Activated naive CD4-positive, alpha-beta T cell treated with anti-CD3 and anti-CD28 coated beads, Interleukin-2, amount 50 U/mL, for 72 hours (primary cell): ENCODE results near the gene B2M. TPM values are rescaled to one million over a fixed set of nuclear protein-coding genes. Genes with fewer than 3 reads are reported as not detected.
"Not testable (repeated sequence)": the region's sequence is repeated elsewhere in the genome, so short reads cannot be mapped to it uniquely, and the experiment has no call there.

ENCODE experiments used
- ATAC-seq, 2 donors: fragments of 150-1000 bp; cut with Tn5 transposase; 2 replicates each; pipeline ENCODE4 v1.10.0; 2021; ENCODE audit warnings: mild to moderate bottlenecking in 2 of 2, moderate library complexity in 2 of 2
- DNase-seq, 2 donors: peaks; one replicate each; pipeline ENCODE4 v3.0.0; 2021 to 2022; ENCODE audit warnings: low spot score in 2 of 2
- H3K27ac Mint-ChIP-seq, 2 donors: one replicate each; pipeline ENCODE4 v1.8.0; 2022; ENCODE audit warnings: mild to moderate bottlenecking in 2 of 2, mixed read lengths in 2 of 2
- H3K36me3 Mint-ChIP-seq, 2 donors: one replicate each; pipeline ENCODE4 v1.8.0; 2022; ENCODE audit warnings: mixed read lengths in 2 of 2
- H3K9me3 Mint-ChIP-seq, 2 donors: one replicate each; pipeline ENCODE4 v1.8.0; 2022; ENCODE audit warnings: mixed read lengths in 2 of 2
- total RNA-seq, 2 donors: library from RNA; stranded (reverse); gene quantifications; one replicate each; pipeline ENCODE4 v1.2.3, GENCODE V29; 2022

The B2M gene
- total RNA-seq, 2 donors from 2014 or later: 4,139 to 6,333 TPM

- H3K27ac Mint-ChIP-seq, DNase-seq: not testable (repeated sequence)
- peaks cover 24 to 37% of the 10 kb centered on the region in 2 donors for H3K36me3 Mint-ChIP-seq
- H3K9me3 Mint-ChIP-seq: peaks cover 15 to 19% of the 10 kb centered on the region in 2 donors
- peak in 1 of 2 donors; percentile 33 for ATAC-seq
Measured at GRCh38 chr15:44690245-44690644, 21.1 kb upstream of the B2M start.

- Mint-ChIP-seq H3K27ac (no peak overlapping the region), H3K9me3 (peaks cover 2 to 6% of the 10 kb centered on the region in 2 donors), H3K36me3 (peaks cover 8 to 17% of the 10 kb centered on the region in 2 donors)
- no peak for DNase-seq
- ATAC-seq: no peak
Measured at GRCh38 chr15:44692659-44693058, 18.7 kb upstream of the B2M start.

- ATAC-seq (no peak), DNase-seq (no peak)
- Mint-ChIP-seq H3K9me3 (peaks cover 5 to 8% of the 10 kb centered on the region in 2 donors), H3K36me3 (peaks cover 2 to 4% of the 10 kb centered on the region in 2 donors), H3K27ac (peak overlapping the region; percentile 39 to 53)
Measured at GRCh38 chr15:44694416-44694815, 16.9 kb upstream of the B2M start.

DNA sequence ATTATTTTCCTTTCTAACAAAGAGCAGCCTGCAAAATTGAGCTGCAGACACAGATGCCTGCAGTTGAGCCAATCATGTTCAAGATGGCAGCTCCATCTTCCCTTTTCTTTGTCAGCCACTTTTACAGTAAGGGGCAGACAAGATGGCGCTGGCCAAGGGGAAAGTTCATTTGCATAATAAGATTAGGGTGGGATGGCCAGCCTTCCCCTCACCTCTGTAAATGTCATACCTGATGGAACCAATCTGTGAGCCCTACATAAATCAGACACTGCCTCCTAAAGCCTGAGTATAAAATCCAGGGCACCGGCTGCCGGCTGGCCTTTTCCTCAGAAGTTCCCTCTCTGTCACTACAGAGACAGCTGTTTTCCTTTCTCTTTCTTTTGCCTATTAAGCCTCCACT lies 16.0 kb upstream of the B2M start:
- ATAC-seq: no peak
- Mint-ChIP-seq H3K36me3 (peaks cover 5 to 8% of the 10 kb centered on the region in 2 donors), H3K9me3 (peaks cover 8 to 10% of the 10 kb centered on the region in 2 donors), H3K27ac (peak overlapping the region in 1 of 2 donors; percentile 41)
- DNase-seq: no peak

GRCh38 chr15:44697014-44697413 lies 14.3 kb upstream of the B2M start:
- no peak for ATAC-seq
- Mint-ChIP-seq H3K9me3 (peaks cover 9 to 16% of the 10 kb centered on the region in 2 donors), H3K36me3 (peaks cover 14 to 16% of the 10 kb centered on the region in 2 donors), H3K27ac (peak overlapping the region in 1 of 2 donors; percentile 34)
- no peak for DNase-seq

GRCh38 chr15:44698641-44699040 lies 12.7 kb upstream of the B2M start:
- DNase-seq: no peak
- no peak for ATAC-seq
- Mint-ChIP-seq H3K27ac (no peak overlapping the region), H3K9me3 (peaks cover 14 to 27% of the 10 kb centered on the region in 2 donors), H3K36me3 (peaks cover 20 to 29% of the 10 kb centered on the region in 2 donors)

DNA sequence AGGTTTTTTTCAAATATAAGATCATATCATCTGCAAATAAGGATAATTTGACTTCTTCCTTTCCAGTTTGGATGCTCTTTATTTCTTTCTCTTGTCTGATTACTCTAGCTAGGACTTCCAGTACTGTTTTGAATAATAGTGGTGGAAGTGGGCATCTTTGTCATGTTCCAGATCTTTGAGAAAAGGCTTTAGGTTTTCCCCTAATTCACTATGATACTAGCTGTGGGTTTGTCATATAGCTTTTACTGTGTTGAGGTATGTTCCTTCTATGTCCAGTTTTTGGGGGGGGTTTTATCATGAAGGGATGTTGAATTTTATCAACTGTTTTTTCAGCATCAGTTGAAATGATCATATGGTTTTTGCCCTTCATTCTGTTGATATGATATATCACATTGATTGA lies 10.6 kb upstream of the B2M start:
- Mint-ChIP-seq H3K36me3 (peaks cover 28 to 42% of the 10 kb centered on the region in 2 donors), H3K9me3 (peaks cover 18 to 30% of the 10 kb centered on the region in 2 donors), H3K27ac (peak overlapping the region; percentile 4 to 7)
- DNase-seq: not testable (repeated sequence)
- peak; percentile 54 to 97 for ATAC-seq

DNA sequence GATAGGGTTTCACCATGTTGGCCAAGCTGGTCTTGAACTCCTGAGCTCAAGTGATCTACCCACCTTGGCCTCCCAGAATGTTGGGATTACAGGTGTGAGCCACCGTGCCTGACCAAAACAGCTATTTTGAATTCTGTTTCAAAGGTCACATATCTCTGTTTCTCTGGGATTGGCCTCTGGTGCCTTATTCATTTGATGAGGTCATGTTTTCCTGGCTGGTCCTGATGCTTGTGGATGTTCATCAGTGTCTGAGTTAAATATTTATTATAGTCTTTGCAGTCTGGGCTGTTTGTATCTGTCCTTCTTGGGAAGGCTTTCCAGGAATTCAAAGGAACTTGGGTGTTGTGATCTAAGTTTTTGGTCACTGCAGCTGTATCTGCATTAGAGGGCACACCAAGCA lies 5.3 kb upstream of the B2M start:
- Mint-ChIP-seq H3K36me3 (peaks cover 30 to 55% of the 10 kb centered on the region in 2 donors), H3K9me3 (peaks cover 13 to 15% of the 10 kb centered on the region in 2 donors), H3K27ac (no peak overlapping the region)
- DNase-seq: no peak
- no peak for ATAC-seq

GRCh38 chr15:44706401-44706800 lies 4.9 kb upstream of the B2M start:
- Mint-ChIP-seq H3K9me3 (peaks cover 13 to 15% of the 10 kb centered on the region in 2 donors), H3K36me3 (peaks cover 33 to 57% of the 10 kb centered on the region in 2 donors), H3K27ac (no peak overlapping the region)
- ATAC-seq (no peak), DNase-seq (no peak)

DNA sequence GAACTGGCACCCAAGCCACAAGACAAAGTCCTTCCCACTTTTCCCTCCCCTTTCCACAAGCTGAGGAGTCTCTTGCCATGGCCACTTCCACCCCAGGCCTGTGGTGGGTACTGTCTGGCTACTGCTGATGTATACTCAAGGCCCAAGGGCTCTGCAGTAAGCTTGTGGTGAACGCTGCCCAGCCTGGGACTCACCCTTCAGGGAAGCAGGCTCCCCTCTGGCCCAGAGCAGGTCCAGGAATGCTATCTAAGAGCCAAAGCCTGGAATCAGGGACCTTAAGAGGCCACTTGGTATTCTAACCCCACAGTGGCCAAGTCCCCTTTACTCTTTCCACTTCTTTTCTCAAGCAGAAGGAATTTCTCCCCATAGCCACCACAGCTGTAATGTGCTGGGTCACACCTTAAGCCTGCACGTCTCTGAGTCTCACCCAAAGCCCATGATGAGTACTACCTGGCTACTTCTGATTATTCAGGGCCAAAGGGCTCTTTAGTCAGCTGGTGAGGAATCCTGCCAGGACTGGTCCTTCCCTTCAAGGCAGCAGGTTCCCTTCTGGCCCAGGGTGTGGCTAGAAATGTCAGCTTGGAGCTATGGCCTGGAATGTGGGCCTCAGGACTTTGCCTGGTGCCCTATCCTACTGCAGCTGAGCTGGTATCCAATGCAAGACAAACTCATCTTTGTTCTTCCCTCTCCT lies 4.2 kb upstream of the B2M start:
- Mint-ChIP-seq H3K36me3 (peaks cover 39 to 63% of the 10 kb centered on the region in 2 donors), H3K27ac (no peak overlapping the region), H3K9me3 (peaks cover 12 to 14% of the 10 kb centered on the region in 2 donors)
- no peak for DNase-seq
- ATAC-seq: no peak

- peaks cover 58 to 71% of the 10 kb centered on the region in 2 donors for H3K36me3 Mint-ChIP-seq
- DNase-seq (peak in 1 of 2 donors; percentile 48), ATAC-seq (peak in 1 of 2 donors; percentile 16)
- H3K27ac Mint-ChIP-seq: peak overlapping the region; percentile 100
- no peaks in the 10 kb centered on the region for H3K9me3 Mint-ChIP-seq
Measured at GRCh38 chr15:44710236-44711095, 851 bp upstream of the B2M start.

DNA sequence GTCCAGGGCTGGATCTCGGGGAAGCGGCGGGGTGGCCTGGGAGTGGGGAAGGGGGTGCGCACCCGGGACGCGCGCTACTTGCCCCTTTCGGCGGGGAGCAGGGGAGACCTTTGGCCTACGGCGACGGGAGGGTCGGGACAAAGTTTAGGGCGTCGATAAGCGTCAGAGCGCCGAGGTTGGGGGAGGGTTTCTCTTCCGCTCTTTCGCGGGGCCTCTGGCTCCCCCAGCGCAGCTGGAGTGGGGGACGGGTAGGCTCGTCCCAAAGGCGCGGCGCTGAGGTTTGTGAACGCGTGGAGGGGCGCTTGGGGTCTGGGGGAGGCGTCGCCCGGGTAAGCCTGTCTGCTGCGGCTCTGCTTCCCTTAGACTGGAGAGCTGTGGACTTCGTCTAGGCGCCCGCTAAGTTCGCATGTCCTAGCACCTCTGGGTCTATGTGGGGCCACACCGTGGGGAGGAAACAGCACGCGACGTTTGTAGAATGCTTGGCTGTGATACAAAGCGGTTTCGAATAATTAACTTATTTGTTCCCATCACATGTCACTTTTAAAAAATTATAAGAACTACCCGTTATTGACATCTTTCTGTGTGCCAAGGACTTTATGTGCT lies 527 bp downstream of the B2M start:
- H3K36me3 Mint-ChIP-seq: peaks cover 72 to 85% of the 10 kb centered on the region in 2 donors
- no peaks in the 10 kb centered on the region for H3K9me3 Mint-ChIP-seq
- ATAC-seq (peak; percentile 34 to 36), DNase-seq (peak; percentile 69 to 74)
- peak overlapping the region; percentile 100 for H3K27ac Mint-ChIP-seq

- Mint-ChIP-seq H3K36me3 (peaks cover 77 to 92% of the 10 kb centered on the region in 2 donors), H3K9me3 (no peaks in the 10 kb centered on the region), H3K27ac (peak overlapping the region; percentile 100)
- DNase-seq (peak in 1 of 2 donors; percentile 68), ATAC-seq (peak; percentile 28 to 30)
Measured at GRCh38 chr15:44712346-44713005, 1.2 kb downstream of the B2M start.

DNA sequence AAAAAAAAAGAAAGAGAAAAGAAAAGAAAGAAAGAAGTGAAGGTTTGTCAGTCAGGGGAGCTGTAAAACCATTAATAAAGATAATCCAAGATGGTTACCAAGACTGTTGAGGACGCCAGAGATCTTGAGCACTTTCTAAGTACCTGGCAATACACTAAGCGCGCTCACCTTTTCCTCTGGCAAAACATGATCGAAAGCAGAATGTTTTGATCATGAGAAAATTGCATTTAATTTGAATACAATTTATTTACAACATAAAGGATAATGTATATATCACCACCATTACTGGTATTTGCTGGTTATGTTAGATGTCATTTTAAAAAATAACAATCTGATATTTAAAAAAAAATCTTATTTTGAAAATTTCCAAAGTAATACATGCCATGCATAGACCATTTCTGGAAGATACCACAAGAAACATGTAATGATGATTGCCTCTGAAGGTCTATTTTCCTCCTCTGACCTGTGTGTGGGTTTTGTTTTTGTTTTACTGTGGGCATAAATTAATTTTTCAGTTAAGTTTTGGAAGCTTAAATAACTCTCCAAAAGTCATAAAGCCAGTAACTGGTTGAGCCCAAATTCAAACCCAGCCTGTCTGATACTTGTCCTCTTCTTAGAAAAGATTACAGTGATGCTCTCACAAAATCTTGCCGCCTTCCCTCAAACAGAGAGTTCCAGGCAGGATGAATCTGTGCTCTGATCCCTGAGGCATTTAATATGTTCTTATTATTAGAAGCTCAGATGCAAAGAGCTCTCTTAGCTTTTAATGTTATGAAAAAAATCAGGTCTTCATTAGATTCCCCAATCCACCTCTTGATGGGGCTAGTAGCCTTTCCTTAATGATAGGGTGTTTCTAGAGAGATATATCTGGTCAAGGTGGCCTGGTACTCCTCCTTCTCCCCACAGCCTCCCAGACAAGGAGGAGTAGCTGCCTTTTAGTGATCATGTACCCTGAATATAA lies 2.0 kb downstream of the B2M start:
- no peak for DNase-seq
- Mint-ChIP-seq H3K27ac (peak overlapping the region; percentile 100), H3K36me3 (peaks cover 85 to 92% of the 10 kb centered on the region in 2 donors), H3K9me3 (no peaks in the 10 kb centered on the region)
- no peak for ATAC-seq

DNA sequence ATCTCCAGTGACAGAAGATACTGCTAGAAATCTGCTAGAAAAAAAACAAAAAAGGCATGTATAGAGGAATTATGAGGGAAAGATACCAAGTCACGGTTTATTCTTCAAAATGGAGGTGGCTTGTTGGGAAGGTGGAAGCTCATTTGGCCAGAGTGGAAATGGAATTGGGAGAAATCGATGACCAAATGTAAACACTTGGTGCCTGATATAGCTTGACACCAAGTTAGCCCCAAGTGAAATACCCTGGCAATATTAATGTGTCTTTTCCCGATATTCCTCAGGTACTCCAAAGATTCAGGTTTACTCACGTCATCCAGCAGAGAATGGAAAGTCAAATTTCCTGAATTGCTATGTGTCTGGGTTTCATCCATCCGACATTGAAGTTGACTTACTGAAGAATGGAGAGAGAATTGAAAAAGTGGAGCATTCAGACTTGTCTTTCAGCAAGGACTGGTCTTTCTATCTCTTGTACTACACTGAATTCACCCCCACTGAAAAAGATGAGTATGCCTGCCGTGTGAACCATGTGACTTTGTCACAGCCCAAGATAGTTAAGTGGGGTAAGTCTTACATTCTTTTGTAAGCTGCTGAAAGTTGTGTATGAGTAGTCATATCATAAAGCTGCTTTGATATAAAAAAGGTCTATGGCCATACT lies 4.0 kb downstream of the B2M start:
- ATAC-seq (no peak), DNase-seq (no peak)
- Mint-ChIP-seq H3K36me3 (peaks cover 77 to 78% of the 10 kb centered on the region in 2 donors), H3K27ac (peak overlapping the region; percentile 100), H3K9me3 (no peaks in the 10 kb centered on the region)
